Peyer's patch (tissue), 4 donors: ENCODE results near the gene UQCRHL.

Experiments used
- CTCF ChIP-seq, 6 experiments: fragments of 450-650 bp in 4 of 6; fragments of 200-600 bp in 2 of 6; sonication (generic) in 1 of 6; IDR thresholded peaks; one replicate each; pipeline ENCODE4 v1.5.1; 2017 to 2019; ENCODE audit warnings: antibody characterized with exemption in 6 of 6, mild to moderate bottlenecking in 3 of 6, moderate library complexity in 1 of 6
- POLR2A ChIP-seq, 2 donors: fragments of 450-650 bp; IDR thresholded peaks; one replicate each; pipeline ENCODE4 v1.5.1; 2017; ENCODE audit warnings: antibody characterized with exemption in 2 of 2, mild to moderate bottlenecking in 2 of 2, moderate library complexity in 2 of 2

- TF ChIP-seq CTCF (IDR thresholded peaks at IDR 0.05), result no peak
- TF ChIP-seq POLR2A (IDR thresholded peaks at IDR 0.05), result no peak
Measured at GRCh38 chr1:15843826-15844572, 36.5 kb upstream of the UQCRHL start.
